ENCODE results near the gene MTCL1. TPM values are rescaled to one million over a fixed set of nuclear protein-coding genes. Genes with fewer than 3 reads are reported as not detected.

Gene MTCL1
- total and polyA plus RNA-seq, 11 donors, result 4.7 to 17.7 (median 9.5) TPM

- ATAC-seq (no peak), DNase-seq (no peak)
- no peak for TF ChIP-seq POLR2A (IDR thresholded peaks at IDR 0.05)
- TF ChIP-seq, protein P1, sequence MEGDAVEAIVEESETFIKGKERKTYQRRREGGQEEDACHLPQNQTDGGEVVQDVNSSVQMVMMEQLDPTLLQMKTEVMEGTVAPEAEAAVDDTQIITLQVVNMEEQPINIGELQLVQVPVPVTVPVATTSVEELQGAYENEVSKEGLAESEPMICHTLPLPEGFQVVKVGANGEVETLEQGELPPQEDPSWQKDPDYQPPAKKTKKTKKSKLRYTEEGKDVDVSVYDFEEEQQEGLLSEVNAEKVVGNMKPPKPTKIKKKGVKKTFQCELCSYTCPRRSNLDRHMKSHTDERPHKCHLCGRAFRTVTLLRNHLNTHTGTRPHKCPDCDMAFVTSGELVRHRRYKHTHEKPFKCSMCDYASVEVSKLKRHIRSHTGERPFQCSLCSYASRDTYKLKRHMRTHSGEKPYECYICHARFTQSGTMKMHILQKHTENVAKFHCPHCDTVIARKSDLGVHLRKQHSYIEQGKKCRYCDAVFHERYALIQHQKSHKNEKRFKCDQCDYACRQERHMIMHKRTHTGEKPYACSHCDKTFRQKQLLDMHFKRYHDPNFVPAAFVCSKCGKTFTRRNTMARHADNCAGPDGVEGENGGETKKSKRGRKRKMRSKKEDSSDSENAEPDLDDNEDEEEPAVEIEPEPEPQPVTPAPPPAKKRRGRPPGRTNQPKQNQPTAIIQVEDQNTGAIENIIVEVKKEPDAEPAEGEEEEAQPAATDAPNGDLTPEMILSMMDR (IDR thresholded peaks at IDR 0.05), result no peak
- 80 to 89% (median 83%) methylated on average over 16 to 17 of the region's 17 CpGs for WGBS, 4 donors
- peaks cover 0 to 7% (median 0%) of the 10 kb centered on the region in 9 donors for H3K36me3 ChIP-seq
- intact Hi-C loops (cut with DNase I), result no loop called here
- no peak overlapping the region for H3K4me3 ChIP-seq
- no peaks in the 10 kb centered on the region for H3K27me3 ChIP-seq
- H3K4me1 ChIP-seq, result peaks cover 0 to 4% (median 0%) of the 10 kb centered on the region in 12 donors
- H3K9me3 ChIP-seq, result no peaks in the 10 kb centered on the region
- H3K27ac ChIP-seq, result no peak overlapping the region
Observed at GRCh38 chr18:8786483-8787370, 81.4 kb downstream of the MTCL1 start.

- Histone ChIP-seq H3K4me3 (no peak overlapping the region), H3K27me3 (no peaks in the 10 kb centered on the region), H3K27ac (no peak overlapping the region), H3K36me3 (peaks cover 0 to 7% (median 0%) of the 10 kb centered on the region in 9 donors), H3K9me3 (no peaks in the 10 kb centered on the region), H3K4me1 (peaks cover 0 to 4% (median 0%) of the 10 kb centered on the region in 12 donors)
- WGBS, 4 donors, result 90 to 94% (median 92%) methylated on average over 6 of the region's 6 CpGs
- intact Hi-C loops (cut with DNase I), result no loop called here
- no peak for TF ChIP-seq POLR2A (IDR thresholded peaks at IDR 0.05)
- TF ChIP-seq, protein P1 (IDR thresholded peaks at IDR 0.05), result no peak
- no peak for DNase-seq
- no peak for ATAC-seq
Observed at GRCh38 chr18:8787371-8787670, 82.0 kb downstream of the MTCL1 start.

DNA sequence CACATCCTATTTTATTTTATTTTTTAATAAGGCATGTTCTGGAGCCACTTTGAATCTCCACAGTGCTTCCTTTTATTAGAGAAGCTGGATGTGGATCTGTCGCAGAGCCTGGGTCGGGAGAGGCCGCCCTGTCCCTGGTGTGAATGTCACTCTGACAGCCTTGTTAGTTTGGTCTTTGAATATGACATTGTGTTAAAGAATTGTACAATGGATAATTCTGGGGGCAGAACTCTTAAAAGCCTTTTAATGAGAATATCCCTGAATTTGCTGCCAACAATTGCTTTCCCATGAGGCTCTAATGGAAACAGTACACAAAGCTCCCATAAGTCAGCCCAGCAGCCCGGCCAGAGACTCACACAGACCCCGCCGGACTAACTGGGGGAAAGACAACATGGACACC lies 82.4 kb downstream of the MTCL1 start:
- WGBS, 4 donors, result 84 to 94% (median 91%) methylated on average over 6 of the region's 6 CpGs
- no peak overlapping the region for H3K4me3 ChIP-seq
- peaks cover 0 to 4% (median 0%) of the 10 kb centered on the region in 12 donors for H3K4me1 ChIP-seq
- H3K36me3 ChIP-seq, result peaks cover 0 to 7% (median 0%) of the 10 kb centered on the region in 9 donors
- no peak overlapping the region for H3K27ac ChIP-seq
- no peaks in the 10 kb centered on the region for H3K27me3 ChIP-seq
- no peaks in the 10 kb centered on the region for H3K9me3 ChIP-seq
- intact Hi-C loops (cut with DNase I), result no loop called here
- DNase-seq (no peak), ATAC-seq (no peak)
- no peak for TF ChIP-seq POLR2A (IDR thresholded peaks at IDR 0.05)
- TF ChIP-seq, protein P1 (IDR thresholded peaks at IDR 0.05), result no peak

GRCh38 chr18:8788503-8789429 lies 83.4 kb downstream of the MTCL1 start:
- H3K27ac ChIP-seq, result no peak overlapping the region
- ATAC-seq (peak in 2 of 4 donors; percentile 21 to 33), DNase-seq (no peak)
- H3K27me3 ChIP-seq, result no peaks in the 10 kb centered on the region
- peaks cover 0 to 4% (median 0%) of the 10 kb centered on the region in 12 donors for H3K4me1 ChIP-seq
- TF ChIP-seq, protein P1 (IDR thresholded peaks at IDR 0.05), result no peak
- no peak for TF ChIP-seq POLR2A (IDR thresholded peaks at IDR 0.05)
- H3K9me3 ChIP-seq, result no peaks in the 10 kb centered on the region
- intact Hi-C loops (cut with DNase I), result no loop called here
- WGBS, 4 donors, result 81 to 84% (median 82%) methylated on average over 13 of the region's 13 CpGs
- H3K36me3 ChIP-seq, result peaks cover 0 to 5% (median 0%) of the 10 kb centered on the region in 9 donors
- no peak overlapping the region for H3K4me3 ChIP-seq

All from heart left ventricle (tissue), 16 donors.